ENCODE results near the gene CHD1L. TPM values are rescaled to one million over a fixed set of nuclear protein-coding genes. Genes with fewer than 3 reads are reported as not detected.
A peak's percentile ranks its signal among the peaks of the same experiment; 100 is the strongest.
"Not testable (repeated sequence)": the region's sequence is repeated elsewhere in the genome, so short reads cannot be mapped to it uniquely, and the experiment has no call there.

Gene CHD1L
- total RNA-seq, 1 donor from 2014 or later = 30.3 TPM

- Mint-ChIP-seq H3K27ac (ENCODE audit: unreplicated experiment) (no peak overlapping the region), H3K36me3 (ENCODE audit: unreplicated experiment) (no peaks in the 10 kb centered on the region), H3K4me1 (ENCODE audit: unreplicated experiment) (no peaks in the 10 kb centered on the region), H3K27me3 (ENCODE audit: unreplicated experiment) (no peaks in the 10 kb centered on the region), H3K4me3 (ENCODE audit: unreplicated experiment) (no peak overlapping the region), H3K9me3 (ENCODE audit: unreplicated experiment) (peaks cover 35% of the 10 kb centered on the region)
- no peak for TF ChIP-seq CTCF (IDR thresholded peaks at IDR 0.05)
- no peak for DNase-seq (ENCODE audit: extremely low spot score, unreplicated experiment)
Measured at GRCh38 chr1:147316968-147317367, 74.5 kb downstream of the CHD1L start.

- DNase-seq (ENCODE audit: extremely low spot score, unreplicated experiment); H3K4me1 Mint-ChIP-seq (ENCODE audit: unreplicated experiment): not testable (repeated sequence)
Measured at GRCh38 chr1:147326933-147327687, 84.6 kb downstream of the CHD1L start.

GRCh38 chr1:147334292-147334691, 91.8 kb downstream of the CHD1L start:
- Mint-ChIP-seq H3K36me3 (ENCODE audit: unreplicated experiment) (no peaks in the 10 kb centered on the region), H3K27me3 (ENCODE audit: unreplicated experiment) (peaks cover 9% of the 10 kb centered on the region), H3K4me1 (ENCODE audit: unreplicated experiment) (no peaks in the 10 kb centered on the region), H3K9me3 (ENCODE audit: unreplicated experiment) (no peaks in the 10 kb centered on the region), H3K4me3 (ENCODE audit: unreplicated experiment) (no peak overlapping the region), H3K27ac (ENCODE audit: unreplicated experiment) (no peak overlapping the region)
- no peak for TF ChIP-seq CTCF (IDR thresholded peaks at IDR 0.05)
- no peak for DNase-seq (ENCODE audit: extremely low spot score, unreplicated experiment)

More at GRCh38 chr1:147326933-147327687, 84.6 kb downstream of the CHD1L start:
- not testable (repeated sequence) for H3K9me3 Mint-ChIP-seq (ENCODE audit: unreplicated experiment); H3K27me3 Mint-ChIP-seq (ENCODE audit: unreplicated experiment); H3K27ac Mint-ChIP-seq (ENCODE audit: unreplicated experiment); H3K36me3 Mint-ChIP-seq (ENCODE audit: unreplicated experiment)
- H3K4me3 Mint-ChIP-seq (ENCODE audit: unreplicated experiment) = peak overlapping the region; percentile 46

GRCh38 chr1:147336291-147336690, 93.8 kb downstream of the CHD1L start:
- no peaks in the 10 kb centered on the region for H3K4me1 Mint-ChIP-seq (ENCODE audit: unreplicated experiment)
- no peak for DNase-seq (ENCODE audit: extremely low spot score, unreplicated experiment)
- no peaks in the 10 kb centered on the region for H3K9me3 Mint-ChIP-seq (ENCODE audit: unreplicated experiment)
- H3K4me3 Mint-ChIP-seq (ENCODE audit: unreplicated experiment) = no peak overlapping the region
- H3K27me3 Mint-ChIP-seq (ENCODE audit: unreplicated experiment) = peaks cover 6% of the 10 kb centered on the region
- TF ChIP-seq CTCF (IDR thresholded peaks at IDR 0.05) = no peak
- no peaks in the 10 kb centered on the region for H3K36me3 Mint-ChIP-seq (ENCODE audit: unreplicated experiment)
- no peak overlapping the region for H3K27ac Mint-ChIP-seq (ENCODE audit: unreplicated experiment)

GRCh38 chr1:147337040-147337630, 94.7 kb downstream of the CHD1L start:
- no peak for DNase-seq (ENCODE audit: extremely low spot score, unreplicated experiment)
- no peaks in the 10 kb centered on the region for H3K36me3 Mint-ChIP-seq (ENCODE audit: unreplicated experiment)
- H3K27ac Mint-ChIP-seq (ENCODE audit: unreplicated experiment) = no peak overlapping the region
- no peak for TF ChIP-seq CTCF (IDR thresholded peaks at IDR 0.05)
- no peak overlapping the region for H3K4me3 Mint-ChIP-seq (ENCODE audit: unreplicated experiment)
- H3K4me1 Mint-ChIP-seq (ENCODE audit: unreplicated experiment) = no peaks in the 10 kb centered on the region
- no peaks in the 10 kb centered on the region for H3K9me3 Mint-ChIP-seq (ENCODE audit: unreplicated experiment)
- H3K27me3 Mint-ChIP-seq (ENCODE audit: unreplicated experiment) = peaks cover 6% of the 10 kb centered on the region
